PFSK-1 (cell line): ENCODE measurements around the gene KLHL17. TPM values are rescaled to one million over a fixed set of nuclear protein-coding genes. Genes with fewer than 3 reads are reported as not detected.

Experiments
- FOXP2 ChIP-seq: optimal IDR thresholded peaks from 2 replicates; pipeline ENCODE3; 2011; ENCODE audit warnings: borderline replicate concordance, control low read depth, inconsistent platforms; ENCODE audit not compliant: insufficient read depth; ENCODE audit errors: extremely low read length, extremely low read depth
- POLR2AphosphoS5 ChIP-seq: IDR thresholded peaks from 2 replicates; pipeline ENCODE4 v1.6.1; 2012; ENCODE audit warnings: low read depth, mild to moderate bottlenecking, control low read depth, low read length, moderate library complexity
- REST ChIP-seq, 2 experiments: IDR thresholded peaks; 2 replicates each; pipeline versions ENCODE4 v1.6.1 to v1.8.0; 2011 to 2012; ENCODE audit warnings: low read depth in 2 of 2, low read length in 2 of 2, control low read depth in 1 of 2, inconsistent platforms in 1 of 2, mild to moderate bottlenecking in 1 of 2, moderate library complexity in 1 of 2; ENCODE audit not compliant: insufficient read depth in 1 of 2
- SIN3A ChIP-seq: IDR thresholded peaks from 2 replicates; pipeline ENCODE4 v1.6.1; 2012; ENCODE audit warnings: mild to moderate bottlenecking, low read length, moderate library complexity, borderline replicate concordance; ENCODE audit not compliant: insufficient read depth
- TAF1 ChIP-seq: IDR thresholded peaks from 2 replicates; pipeline ENCODE4 v1.6.1; 2012; ENCODE audit warnings: low read length, control low read depth, borderline replicate concordance; ENCODE audit not compliant: insufficient read depth
- polyA plus RNA-seq: library from polyadenylated mRNA; unstranded; fragments of >200 nt; gene quantifications from one replicate; pipeline ENCODE4 v1.2.1, GENCODE V29; 2012; ENCODE audit warnings: low read depth, missing spikeins; ENCODE audit not compliant: insufficient read length

The KLHL17 gene
- 60.8 TPM for polyA plus RNA-seq

DNA sequence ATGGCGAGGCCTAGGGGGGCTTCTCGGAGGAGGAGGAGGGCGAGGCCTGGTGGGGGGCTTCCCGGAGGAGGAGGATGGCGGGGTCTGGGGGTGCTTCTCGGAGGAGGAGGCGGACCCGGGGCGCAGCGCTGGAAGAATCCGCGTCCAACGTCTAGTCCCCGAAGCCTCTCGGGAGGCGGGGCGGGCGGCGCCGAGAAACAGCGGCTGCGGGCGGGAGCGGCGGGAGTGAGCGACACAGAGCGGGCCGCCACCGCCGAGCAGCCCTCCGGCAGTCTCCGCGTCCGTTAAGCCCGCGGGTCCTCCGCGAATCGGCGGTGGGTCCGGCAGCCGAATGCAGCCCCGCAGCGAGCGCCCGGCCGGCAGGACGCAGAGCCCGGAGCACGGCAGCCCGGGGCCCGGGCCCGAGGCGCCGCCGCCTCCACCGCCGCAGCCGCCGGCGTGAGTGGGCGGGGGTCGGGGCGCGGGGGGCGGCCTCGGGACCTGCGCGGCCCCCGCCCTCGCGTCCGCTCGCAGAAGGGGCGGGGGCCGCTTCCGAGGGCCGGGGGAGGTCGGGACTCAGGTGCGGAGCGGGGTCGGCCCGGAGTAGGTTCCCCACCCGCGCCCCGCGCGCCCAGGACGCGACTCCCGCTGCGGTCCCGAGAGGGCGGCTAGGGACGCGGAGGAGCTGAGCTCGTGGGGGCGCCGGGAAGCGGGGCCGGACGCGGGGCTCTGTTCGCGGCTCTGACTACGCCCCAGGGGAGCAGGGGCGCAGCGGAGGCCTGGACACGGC, at the start of gene KLHL17:
Gene KLHL17 (plus strand): TSS at position 222 of the 769 bp plus-strand sequence. CDS start 110 bp downstream, at position 332.
- TF ChIP-seq FOXP2 (peak; percentile 13), POLR2AphosphoS5 (no peak)

- TF ChIP-seq POLR2AphosphoS5 (no peak), FOXP2 (no peak), REST (IDR thresholded peaks at IDR 0.05; ENCODE audit: insufficient read depth in 1 of 2, low read depth in 2 of 2, low read length in 2 of 2) (no peak), SIN3A (no peak), TAF1 (no peak)
Observed at GRCh38 chr1:910881-911721, 49.3 kb upstream of the KLHL17 start.

GRCh38 chr1:911875-912739, 48.3 kb upstream of the KLHL17 start:
- TF ChIP-seq POLR2AphosphoS5 (no peak), REST (IDR thresholded peaks at IDR 0.05; ENCODE audit: insufficient read depth in 1 of 2, low read depth in 2 of 2, low read length in 2 of 2) (no peak), SIN3A (no peak), FOXP2 (no peak), TAF1 (no peak)

DNA sequence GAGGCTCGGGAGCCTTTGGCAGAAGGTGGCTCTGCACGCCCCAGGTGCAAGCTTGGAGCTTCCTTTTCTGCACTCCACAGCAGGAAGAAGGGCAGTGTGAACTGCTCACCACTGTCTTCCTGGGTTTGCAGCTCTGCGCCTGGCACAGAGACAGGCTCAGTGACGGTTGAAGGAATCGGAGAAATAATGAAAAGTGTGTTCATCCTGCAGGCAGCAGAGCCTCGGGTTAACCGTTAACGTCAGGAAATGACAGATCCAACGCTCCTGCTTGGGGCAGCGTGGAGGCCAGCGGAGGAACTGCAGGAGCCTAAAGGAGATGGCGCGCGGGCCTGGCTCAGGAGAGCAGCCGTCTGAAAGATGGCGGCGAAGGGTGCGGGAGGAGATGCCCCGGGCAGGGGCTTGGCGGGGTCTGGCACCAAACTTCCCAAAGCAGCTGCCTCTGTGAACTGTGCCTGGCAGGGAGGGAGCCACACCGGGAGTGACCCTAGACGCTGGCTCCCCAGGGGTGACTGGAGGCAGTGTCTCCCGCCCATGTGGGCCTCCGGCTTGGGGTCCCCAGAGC, 47.6 kb upstream of the KLHL17 start:
- TF ChIP-seq FOXP2 (no peak), REST (IDR thresholded peaks at IDR 0.05; ENCODE audit: insufficient read depth in 1 of 2, low read depth in 2 of 2, low read length in 2 of 2) (no peak), POLR2AphosphoS5 (no peak), TAF1 (no peak), SIN3A (no peak)
